ENCODE measurements around the gene APOC1.
"Not testable (repeated sequence)": the region's sequence is repeated elsewhere in the genome, so short reads cannot be mapped to it uniquely, and the experiment has no call there.

Gene APOC1

GRCh38 chr19:44913512-44914432 lies 636 bp upstream of the APOC1 start:
- DNase-seq (ENCODE audit: low read depth, low spot score); H3K36me3 ChIP-seq (ENCODE audit: control insufficient read depth, insufficient read depth, low read length); H3K4me3 ChIP-seq (ENCODE audit: low read length); H3K27ac ChIP-seq (ENCODE audit: low read length); H3K27me3 ChIP-seq (ENCODE audit: control insufficient read depth, insufficient read depth, low read length); H3K9me3 ChIP-seq (ENCODE audit: control insufficient read depth, insufficient read depth, low read length); H3K4me1 ChIP-seq (ENCODE audit: control insufficient read depth, insufficient read depth, low read length): not testable (repeated sequence)
- no CpG with 5 or more reads among the region's 23 CpGs for WGBS (ENCODE audit: insufficient coverage, insufficient read length)

DNA sequence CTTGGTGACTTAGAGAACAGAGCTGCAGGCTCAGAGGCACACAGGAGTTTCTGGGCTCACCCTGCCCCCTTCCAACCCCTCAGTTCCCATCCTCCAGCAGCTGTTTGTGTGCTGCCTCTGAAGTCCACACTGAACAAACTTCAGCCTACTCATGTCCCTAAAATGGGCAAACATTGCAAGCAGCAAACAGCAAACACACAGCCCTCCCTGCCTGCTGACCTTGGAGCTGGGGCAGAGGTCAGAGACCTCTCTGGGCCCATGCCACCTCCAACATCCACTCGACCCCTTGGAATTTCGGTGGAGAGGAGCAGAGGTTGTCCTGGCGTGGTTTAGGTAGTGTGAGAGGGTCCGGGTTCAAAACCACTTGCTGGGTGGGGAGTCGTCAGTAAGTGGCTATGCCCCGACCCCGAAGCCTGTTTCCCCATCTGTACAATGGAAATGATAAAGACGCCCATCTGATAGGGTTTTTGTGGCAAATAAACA lies 9.9 kb downstream of the APOC1 start:
- Histone ChIP-seq H3K27ac (ENCODE audit: low read length) (no peak overlapping the region), H3K36me3 (ENCODE audit: control insufficient read depth, insufficient read depth, low read length) (no peaks in the 10 kb centered on the region), H3K9me3 (ENCODE audit: control insufficient read depth, insufficient read depth, low read length) (no peaks in the 10 kb centered on the region), H3K27me3 (ENCODE audit: control insufficient read depth, insufficient read depth, low read length) (no peaks in the 10 kb centered on the region), H3K4me3 (ENCODE audit: low read length) (no peak overlapping the region), H3K4me1 (ENCODE audit: control insufficient read depth, insufficient read depth, low read length) (no peaks in the 10 kb centered on the region; the same call in 1 of the 2 replicates)
- DNase-seq (ENCODE audit: low read depth, low spot score), result no peak
- no CpG with 5 or more reads among the region's 8 CpGs for WGBS (ENCODE audit: insufficient coverage, insufficient read length)

DNA sequence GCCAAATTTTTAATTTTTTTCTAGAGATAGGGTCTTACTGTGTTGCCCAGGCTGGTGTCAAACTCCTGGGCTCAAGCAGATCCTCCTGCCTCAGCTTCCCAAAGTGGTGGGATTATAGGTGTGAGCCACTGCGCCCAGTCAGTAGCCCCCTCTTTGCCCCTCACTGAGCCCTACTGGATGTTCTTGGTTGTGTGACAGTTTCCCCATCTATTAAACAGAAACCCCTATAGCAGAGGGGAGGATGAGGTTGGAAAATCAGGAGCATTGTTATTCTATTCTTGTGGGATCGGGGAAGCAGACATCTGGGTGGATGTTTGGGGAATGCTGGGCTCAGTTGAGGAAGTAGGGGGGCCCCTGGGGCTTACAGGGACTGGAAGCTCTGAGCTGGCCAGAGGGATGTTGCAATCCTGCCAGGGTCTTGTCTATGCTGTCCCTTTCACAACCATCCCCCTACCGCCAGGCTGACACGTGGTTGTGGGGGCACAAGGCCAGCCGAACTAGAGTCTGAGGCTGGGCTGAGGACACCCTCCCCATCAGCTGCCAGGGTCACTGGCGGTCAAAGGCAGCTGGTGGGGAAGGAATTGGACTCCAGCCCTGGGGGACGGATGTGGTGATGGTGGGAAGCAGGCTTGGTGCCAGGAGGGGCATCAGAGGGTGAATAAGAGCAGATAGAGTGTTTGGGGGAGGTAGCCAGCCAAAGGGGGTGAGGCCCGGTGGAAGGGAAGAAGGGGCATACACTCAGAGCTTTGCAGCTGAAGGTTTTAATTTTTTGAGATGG lies 10.9 kb downstream of the APOC1 start:
- Histone ChIP-seq H3K9me3 (ENCODE audit: control insufficient read depth, insufficient read depth, low read length) (no peaks in the 10 kb centered on the region), H3K4me3 (ENCODE audit: low read length) (no peak overlapping the region), H3K4me1 (ENCODE audit: control insufficient read depth, insufficient read depth, low read length) (no peaks in the 10 kb centered on the region; the same call in 1 of the 2 replicates), H3K27ac (ENCODE audit: low read length) (no peak overlapping the region), H3K27me3 (ENCODE audit: control insufficient read depth, insufficient read depth, low read length) (no peaks in the 10 kb centered on the region), H3K36me3 (ENCODE audit: control insufficient read depth, insufficient read depth, low read length) (no peaks in the 10 kb centered on the region)
- no CpG with 5 or more reads among the region's 8 CpGs for WGBS (ENCODE audit: insufficient coverage, insufficient read length)
- DNase-seq (ENCODE audit: low read depth, low spot score), result no peak

- H3K27ac ChIP-seq (ENCODE audit: low read length); H3K4me3 ChIP-seq (ENCODE audit: low read length); H3K4me1 ChIP-seq (ENCODE audit: control insufficient read depth, insufficient read depth, low read length); H3K36me3 ChIP-seq (ENCODE audit: control insufficient read depth, insufficient read depth, low read length); DNase-seq (ENCODE audit: low read depth, low spot score); H3K27me3 ChIP-seq (ENCODE audit: control insufficient read depth, insufficient read depth, low read length); H3K9me3 ChIP-seq (ENCODE audit: control insufficient read depth, insufficient read depth, low read length): not testable (repeated sequence)
- WGBS (ENCODE audit: insufficient coverage, insufficient read length), result no CpG with 5 or more reads among the region's 19 CpGs
Observed at GRCh38 chr19:44926245-44927077, 12.1 kb downstream of the APOC1 start.

- Histone ChIP-seq H3K36me3 (ENCODE audit: control insufficient read depth, insufficient read depth, low read length) (no peaks in the 10 kb centered on the region), H3K27me3 (ENCODE audit: control insufficient read depth, insufficient read depth, low read length) (no peaks in the 10 kb centered on the region), H3K4me1 (ENCODE audit: control insufficient read depth, insufficient read depth, low read length) (no peaks in the 10 kb centered on the region; the same call in 1 of the 2 replicates), H3K27ac (ENCODE audit: low read length) (no peak overlapping the region), H3K9me3 (ENCODE audit: control insufficient read depth, insufficient read depth, low read length) (no peaks in the 10 kb centered on the region), H3K4me3 (ENCODE audit: low read length) (no peak overlapping the region)
- no peak for DNase-seq (ENCODE audit: low read depth, low spot score)
- no CpG with 5 or more reads among the region's 5 CpGs for WGBS (ENCODE audit: insufficient coverage, insufficient read length)
Observed at GRCh38 chr19:44927746-44928145, 13.3 kb downstream of the APOC1 start.

- no peak overlapping the region for H3K4me3 ChIP-seq (ENCODE audit: low read length)
- no peaks in the 10 kb centered on the region for H3K36me3 ChIP-seq (ENCODE audit: control insufficient read depth, insufficient read depth, low read length)
- H3K27me3 ChIP-seq (ENCODE audit: control insufficient read depth, insufficient read depth, low read length), result no peaks in the 10 kb centered on the region
- H3K27ac ChIP-seq (ENCODE audit: low read length), result no peak overlapping the region
- no peak for DNase-seq (ENCODE audit: low read depth, low spot score)
- no peaks in the 10 kb centered on the region; the same call in 1 of the 2 replicates for H3K4me1 ChIP-seq (ENCODE audit: control insufficient read depth, insufficient read depth, low read length)
- H3K9me3 ChIP-seq (ENCODE audit: control insufficient read depth, insufficient read depth, low read length), result no peaks in the 10 kb centered on the region
- WGBS (ENCODE audit: insufficient coverage, insufficient read length), result no CpG with 5 or more reads among the region's 7 CpGs
Observed at GRCh38 chr19:44930088-44930487, 15.7 kb downstream of the APOC1 start.

DNA sequence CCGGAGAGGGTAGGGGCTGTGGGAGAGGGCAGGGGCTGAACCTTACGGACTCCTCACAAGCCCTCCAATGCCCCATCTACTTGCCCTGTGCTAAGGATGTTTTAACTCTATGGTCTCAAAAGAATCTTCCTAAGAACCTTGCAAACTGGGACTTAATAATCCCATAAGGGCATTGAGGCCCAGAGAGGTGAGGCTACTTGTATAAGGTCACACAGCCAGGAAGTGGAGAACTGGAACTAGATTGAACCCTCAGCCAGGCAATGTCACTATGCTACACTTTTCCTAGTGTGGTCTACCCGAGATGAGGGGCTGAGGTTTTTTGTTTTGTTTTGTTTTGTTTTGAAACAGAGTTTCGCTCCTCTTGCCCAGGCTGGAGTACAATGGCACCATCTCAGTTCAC lies 17.1 kb downstream of the APOC1 start:
- H3K4me1 ChIP-seq (ENCODE audit: control insufficient read depth, insufficient read depth, low read length), result no peaks in the 10 kb centered on the region; the same call in 1 of the 2 replicates

GRCh38 chr19:44939668-44940067 lies 25.3 kb downstream of the APOC1 start:
- no peaks in the 10 kb centered on the region; the same call in 1 of the 2 replicates for H3K36me3 ChIP-seq (ENCODE audit: control insufficient read depth, insufficient read depth, low read length)
- WGBS (ENCODE audit: insufficient coverage, insufficient read length), result no CpG with 5 or more reads among the region's 5 CpGs
- no peak overlapping the region for H3K27ac ChIP-seq (ENCODE audit: low read length)
- H3K4me1 ChIP-seq (ENCODE audit: control insufficient read depth, insufficient read depth, low read length), result no peaks in the 10 kb centered on the region
- DNase-seq (ENCODE audit: low read depth, low spot score), result no peak
- no peak overlapping the region for H3K4me3 ChIP-seq (ENCODE audit: low read length)
- H3K27me3 ChIP-seq (ENCODE audit: control insufficient read depth, insufficient read depth, low read length), result no peaks in the 10 kb centered on the region; the same call in 1 of the 2 replicates
- H3K9me3 ChIP-seq (ENCODE audit: control insufficient read depth, insufficient read depth, low read length), result no peaks in the 10 kb centered on the region

More for the DNA sequence above, 17.1 kb downstream of the APOC1 start:
- H3K9me3 ChIP-seq (ENCODE audit: control insufficient read depth, insufficient read depth, low read length), result no peaks in the 10 kb centered on the region
- H3K36me3 ChIP-seq (ENCODE audit: control insufficient read depth, insufficient read depth, low read length), result no peaks in the 10 kb centered on the region
- WGBS (ENCODE audit: insufficient coverage, insufficient read length), result no CpG with 5 or more reads among the region's 4 CpGs
- no peak overlapping the region for H3K27ac ChIP-seq (ENCODE audit: low read length)
- DNase-seq (ENCODE audit: low read depth, low spot score), result no peak
- no peaks in the 10 kb centered on the region for H3K27me3 ChIP-seq (ENCODE audit: control insufficient read depth, insufficient read depth, low read length)
- H3K4me3 ChIP-seq (ENCODE audit: low read length), result no peak overlapping the region

DNA sequence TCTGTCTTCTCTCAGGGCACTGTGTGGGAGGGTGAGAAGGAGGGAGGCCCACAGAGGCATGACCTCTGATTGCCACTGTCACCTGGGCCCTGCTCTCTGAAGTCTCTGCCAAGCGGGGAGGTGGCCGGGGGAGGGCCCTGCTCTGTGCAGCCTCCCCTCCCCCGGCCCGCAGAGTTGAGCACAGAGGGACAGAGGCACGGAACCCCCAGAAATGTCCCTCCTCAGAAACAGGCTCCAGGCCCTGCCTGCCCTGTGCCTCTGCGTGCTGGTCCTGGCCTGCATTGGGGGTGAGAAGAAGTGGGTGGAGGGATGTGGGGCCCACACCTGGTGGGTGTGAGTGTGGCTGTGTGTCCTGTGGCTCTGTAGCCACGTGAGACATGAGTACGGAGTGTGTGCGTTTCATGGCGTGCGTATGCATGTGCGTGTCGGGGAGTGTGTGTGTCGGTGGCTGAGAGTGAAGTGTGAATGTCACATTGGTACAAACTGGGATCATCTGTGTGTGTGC lies 27.7 kb downstream of the APOC1 start, which contains the start of gene APOC4:
Gene APOC4 (plus strand): TSS at position 171 of the 505 bp plus-strand sequence. CDS start 41 bp downstream, at position 212.
- no peaks in the 10 kb centered on the region for H3K9me3 ChIP-seq (ENCODE audit: control insufficient read depth, insufficient read depth, low read length)
- H3K27ac ChIP-seq (ENCODE audit: low read length), result no peak within 1 kb of the TSS
- WGBS (ENCODE audit: insufficient coverage, insufficient read length), result no CpG with 5 or more reads among the region's 14 CpGs
- no peak for DNase-seq (ENCODE audit: low read depth, low spot score)
- no peaks in the 10 kb centered on the region for H3K4me1 ChIP-seq (ENCODE audit: control insufficient read depth, insufficient read depth, low read length)
- no peaks in the 10 kb centered on the region; the same call in 1 of the 2 replicates for H3K36me3 ChIP-seq (ENCODE audit: control insufficient read depth, insufficient read depth, low read length)
- H3K27me3 ChIP-seq (ENCODE audit: control insufficient read depth, insufficient read depth, low read length), result no peaks in the 10 kb centered on the region; the same call in 1 of the 2 replicates
- H3K4me3 ChIP-seq (ENCODE audit: low read length), result no peak within 1 kb of the TSS
